Endodermal cell (in vitro differentiated cells): ENCODE data around the gene JAG2. TPM values are rescaled to one million over a fixed set of nuclear protein-coding genes. Genes with fewer than 3 reads are reported as not detected.

ENCODE experiments used
- DNase-seq: peaks from one replicate; pipeline ENCODE4 v3.0.0-alpha.2; 2017
- H3K27ac ChIP-seq: 2 replicates; pipeline ENCODE4 v1.5.1; 2013; ENCODE audit warnings: mild to moderate bottlenecking, low read depth, low read length, moderate library complexity
- H3K27me3 ChIP-seq: 2 replicates; pipeline ENCODE4 v1.6.1; 2013; ENCODE audit warnings: mild to moderate bottlenecking, low read length, moderate library complexity; ENCODE audit not compliant: insufficient read depth, control insufficient read depth, poor library complexity, severe bottlenecking
- H3K36me3 ChIP-seq: 2 replicates; pipeline ENCODE4 v1.7.0; 2013; ENCODE audit warnings: mild to moderate bottlenecking, low read length, moderate library complexity; ENCODE audit not compliant: control insufficient read depth, insufficient read depth
- H3K4me1 ChIP-seq: one replicate; pipeline ENCODE4 v1.7.0; 2013; ENCODE audit warnings: low read length; ENCODE audit not compliant: control insufficient read depth, insufficient read depth
- H3K4me3 ChIP-seq: 2 replicates; pipeline ENCODE4 v1.5.1; 2013; ENCODE audit warnings: mild to moderate bottlenecking, low read length, moderate library complexity
- H3K9ac ChIP-seq: 2 replicates; pipeline ENCODE4 v1.6.1; 2013; ENCODE audit warnings: mild to moderate bottlenecking, low read length, moderate library complexity; ENCODE audit not compliant: poor library complexity, severe bottlenecking; ENCODE audit errors: extremely low read depth
- H3K9me3 ChIP-seq: 2 replicates; pipeline ENCODE4 v1.6.1; 2013; ENCODE audit warnings: mild to moderate bottlenecking, low read length, moderate library complexity; ENCODE audit not compliant: control insufficient read depth
- H3K27ac Mint-ChIP-seq: 2 replicates; pipeline ENCODE4 v1.8.0; 2020; ENCODE audit warnings: mixed read lengths
- H3K27me3 Mint-ChIP-seq: 2 replicates; pipeline ENCODE4 v1.8.0; 2021; ENCODE audit warnings: mild to moderate bottlenecking, mixed read lengths; ENCODE audit not compliant: insufficient read depth
- H3K36me3 Mint-ChIP-seq: 2 replicates; pipeline ENCODE4 v1.8.0; 2020; ENCODE audit warnings: low read depth, mixed read lengths
- H3K4me1 Mint-ChIP-seq: 2 replicates; pipeline ENCODE4 v1.8.0; 2020; ENCODE audit warnings: mixed read lengths
- H3K4me3 Mint-ChIP-seq: 2 replicates; pipeline ENCODE4 v1.8.0; 2020; ENCODE audit warnings: mild to moderate bottlenecking, moderate library complexity, mixed read lengths
- H3K9me3 Mint-ChIP-seq: 2 replicates; pipeline ENCODE4 v1.8.0; 2020; ENCODE audit warnings: mild to moderate bottlenecking, mixed read lengths
- WGBS, 2 experiments: methylation state at CpG; one replicate each; pipeline versions ENCODE4 v1.1.5 to v1.1.7; 2013; ENCODE audit warnings: missing lambda C conversion rate in 2 of 2, mixed read lengths in 1 of 2; ENCODE audit not compliant: insufficient coverage in 1 of 2, insufficient read length in 1 of 2; 5-methylcytosine and 5-hydroxymethylcytosine counted together
- microRNA-seq: library from miRNA; unstranded; fragments of <30 nt; microRNA quantifications from one replicate; pipeline ENCODE4 v1.2.0, GENCODE V29; 2020; ENCODE audit warnings: borderline microRNAs expressed
- total RNA-seq, 2 donors: library from RNA; stranded (reverse); fragmentation: NEBNext Ultra II Directional in 1 of 2; extraction: Animal tissue kit (Norgen Biotek cat#: 25700) in 1 of 2; gene quantifications; 2 replicates in 1 of 2; 3 replicates in 1 of 2; pipeline ENCODE4 v1.2.1, GENCODE V29; 2021
- TF ChIP-seq, protein P1 (sequence below): fragments of 200-600 bp; sonication (generic); conservative IDR thresholded peaks from 2 replicates; pipeline ENCODE4 v1.5.0; 2021; ENCODE audit warnings: antibody characterized with exemption, mild to moderate bottlenecking

Gene JAG2
- total RNA-seq, 2 donors from 2014 or later = 6.4 TPM

DNA sequence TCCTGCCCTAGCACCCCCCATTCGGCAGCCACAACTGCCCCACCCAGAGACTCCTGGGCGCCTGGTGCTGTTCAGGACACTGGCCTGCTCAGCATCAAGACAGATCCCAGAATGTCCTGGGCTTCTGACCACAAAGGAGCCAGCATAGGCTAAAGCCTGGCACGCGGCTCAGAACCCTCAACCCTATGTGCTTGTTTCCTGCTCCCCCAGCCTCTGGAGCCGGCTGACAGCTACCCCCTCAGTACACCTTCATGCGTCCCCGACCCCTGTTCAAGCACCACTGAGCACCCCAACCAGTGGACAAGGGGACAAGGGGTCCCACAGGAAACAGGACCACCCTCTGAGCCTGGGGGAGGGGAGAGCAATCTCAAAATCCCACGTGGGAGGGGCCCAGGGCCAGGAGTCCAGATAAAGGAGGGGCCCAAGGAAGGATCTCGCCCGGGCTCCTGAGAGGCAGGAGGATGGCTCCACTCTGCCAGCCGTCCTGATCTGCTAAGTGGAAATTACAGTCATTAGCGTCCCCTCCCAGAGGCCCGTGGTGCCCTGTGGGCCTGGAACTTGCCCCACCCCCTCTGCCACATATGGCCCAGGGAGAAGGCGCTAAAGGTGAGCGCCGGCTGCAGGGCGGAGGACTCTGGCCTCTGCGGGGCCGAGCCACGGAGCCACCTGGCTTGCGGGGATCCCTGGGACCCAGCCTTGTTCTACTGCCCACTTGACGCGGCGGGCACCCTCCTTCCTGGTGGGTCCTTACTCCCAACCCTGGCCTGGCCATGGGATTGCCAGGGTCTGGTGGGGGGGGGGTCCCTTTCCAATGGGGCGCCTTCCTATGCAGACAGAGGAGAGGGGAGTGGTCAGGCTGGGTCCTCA lies 76.2 kb downstream of the JAG2 start:
- peaks cover 10% of the 10 kb centered on the region for H3K4me1 ChIP-seq
- no peak overlapping the region for H3K9ac ChIP-seq
- no peaks in the 10 kb centered on the region for H3K36me3 ChIP-seq
- DNase-seq = peak; percentile 71
- H3K4me3 Mint-ChIP-seq = peak overlapping the region; percentile 67
- no peaks in the 10 kb centered on the region for H3K9me3 ChIP-seq
- WGBS, 2 experiments = 61 to 72% methylated on average over 15 to 25 of the region's 25 CpGs
- TF ChIP-seq, protein P1, sequence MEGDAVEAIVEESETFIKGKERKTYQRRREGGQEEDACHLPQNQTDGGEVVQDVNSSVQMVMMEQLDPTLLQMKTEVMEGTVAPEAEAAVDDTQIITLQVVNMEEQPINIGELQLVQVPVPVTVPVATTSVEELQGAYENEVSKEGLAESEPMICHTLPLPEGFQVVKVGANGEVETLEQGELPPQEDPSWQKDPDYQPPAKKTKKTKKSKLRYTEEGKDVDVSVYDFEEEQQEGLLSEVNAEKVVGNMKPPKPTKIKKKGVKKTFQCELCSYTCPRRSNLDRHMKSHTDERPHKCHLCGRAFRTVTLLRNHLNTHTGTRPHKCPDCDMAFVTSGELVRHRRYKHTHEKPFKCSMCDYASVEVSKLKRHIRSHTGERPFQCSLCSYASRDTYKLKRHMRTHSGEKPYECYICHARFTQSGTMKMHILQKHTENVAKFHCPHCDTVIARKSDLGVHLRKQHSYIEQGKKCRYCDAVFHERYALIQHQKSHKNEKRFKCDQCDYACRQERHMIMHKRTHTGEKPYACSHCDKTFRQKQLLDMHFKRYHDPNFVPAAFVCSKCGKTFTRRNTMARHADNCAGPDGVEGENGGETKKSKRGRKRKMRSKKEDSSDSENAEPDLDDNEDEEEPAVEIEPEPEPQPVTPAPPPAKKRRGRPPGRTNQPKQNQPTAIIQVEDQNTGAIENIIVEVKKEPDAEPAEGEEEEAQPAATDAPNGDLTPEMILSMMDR = no peak
- H3K27me3 ChIP-seq = peaks cover 32% of the 10 kb centered on the region
- H3K4me1 Mint-ChIP-seq = peaks cover 16% of the 10 kb centered on the region
- H3K9me3 Mint-ChIP-seq = no peaks in the 10 kb centered on the region
- no peak overlapping the region for H3K27ac Mint-ChIP-seq
- peaks cover 43% of the 10 kb centered on the region for H3K27me3 Mint-ChIP-seq
- no peaks in the 10 kb centered on the region for H3K36me3 Mint-ChIP-seq
- no peak overlapping the region for H3K4me3 ChIP-seq
- no peak overlapping the region for H3K27ac ChIP-seq

GRCh38 chr14:105091517-105092170 lies 76.9 kb downstream of the JAG2 start:
- no peak overlapping the region for H3K27ac ChIP-seq

DNA sequence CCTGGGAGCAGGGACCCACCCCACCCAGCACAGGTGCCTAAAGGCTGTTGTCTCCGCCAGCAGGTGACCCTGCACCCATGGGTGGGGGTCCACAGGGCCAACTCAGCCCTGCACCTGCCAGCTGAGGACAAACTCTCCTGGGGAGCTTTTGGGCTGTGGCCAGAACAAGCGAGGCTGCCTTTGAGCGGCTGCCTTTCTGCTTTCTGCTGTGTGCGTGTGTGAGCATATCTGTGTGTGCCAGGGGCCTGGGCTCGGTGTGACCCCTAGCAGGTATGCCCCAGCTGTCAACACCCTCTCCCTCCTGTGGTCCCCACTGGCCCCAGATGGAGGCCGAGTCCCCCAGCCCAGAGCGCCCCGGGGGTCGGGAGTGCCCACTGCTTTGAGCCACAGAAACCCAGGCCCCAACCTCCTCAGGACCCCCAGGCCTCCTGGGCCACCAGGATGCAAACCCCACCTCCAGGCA lies 77.5 kb downstream of the JAG2 start:
- no peak overlapping the region for H3K4me3 Mint-ChIP-seq
- no peak for DNase-seq
- H3K27me3 ChIP-seq = peaks cover 32% of the 10 kb centered on the region
- no peak overlapping the region for H3K27ac Mint-ChIP-seq
- H3K9me3 ChIP-seq = no peaks in the 10 kb centered on the region
- peaks cover 10% of the 10 kb centered on the region for H3K4me1 ChIP-seq
- H3K4me1 Mint-ChIP-seq = peaks cover 18% of the 10 kb centered on the region
- H3K27me3 Mint-ChIP-seq = peaks cover 42% of the 10 kb centered on the region
- H3K36me3 ChIP-seq = no peaks in the 10 kb centered on the region
- no peaks in the 10 kb centered on the region for H3K9me3 Mint-ChIP-seq
- H3K36me3 Mint-ChIP-seq = no peaks in the 10 kb centered on the region
- no peak overlapping the region for H3K27ac ChIP-seq
- WGBS, 2 experiments = 93 to 94% methylated on average over 9 of the region's 9 CpGs
- no peak overlapping the region for H3K9ac ChIP-seq
- TF ChIP-seq, protein P1 = no peak
- no peak overlapping the region for H3K4me3 ChIP-seq

More at GRCh38 chr14:105091517-105092170, 76.9 kb downstream of the JAG2 start:
- no peaks in the 10 kb centered on the region for H3K9me3 ChIP-seq
- Mint-ChIP-seq H3K27me3 (peaks cover 46% of the 10 kb centered on the region), H3K4me3 (peak overlapping the region; percentile 67), H3K4me1 (peaks cover 16% of the 10 kb centered on the region), H3K9me3 (no peaks in the 10 kb centered on the region), H3K36me3 (no peaks in the 10 kb centered on the region), H3K27ac (no peak overlapping the region)
- no peaks in the 10 kb centered on the region for H3K36me3 ChIP-seq
- H3K4me1 ChIP-seq = peaks cover 10% of the 10 kb centered on the region
- H3K9ac ChIP-seq = no peak overlapping the region
- H3K4me3 ChIP-seq = no peak overlapping the region
- 84 to 86% methylated on average over 9 to 19 of the region's 19 CpGs for WGBS, 2 experiments
- peaks cover 32% of the 10 kb centered on the region for H3K27me3 ChIP-seq
- TF ChIP-seq, protein P1 = no peak
- peak; percentile 48 for DNase-seq

Small RNA genes within 50 kb of the gene (microRNA-seq; reads per million reads assigned to microRNA genes)
- gene MIR6765 = not detected

Other genes starting within 250 kb of the JAG2 start
- not detected for gene PLD4, start 243.9 kb downstream of the JAG2 start, total RNA-seq
- gene AHNAK2, start 190.4 kb downstream of the JAG2 start, total RNA-seq = 1 to 10 TPM in 1 of 2 donors, under 1 TPM in 1; 0.93 to 2.2 TPM
- gene CLBA1, start 183.0 kb downstream of the JAG2 start, total RNA-seq = 10 to 100 TPM; 11.2 to 12.5 TPM
- gene CDCA4, start 147.7 kb downstream of the JAG2 start, total RNA-seq = 10 to 100 TPM; 46.6 to 65.1 TPM
- gene GPR132, start 103.3 kb downstream of the JAG2 start, total RNA-seq = 1 to 10 TPM in 1 of 2 donors, under 1 TPM in 1; 0.27 to 3.3 TPM
- gene NUDT14, start 12.5 kb upstream of the JAG2 start, total RNA-seq = 10 to 100 TPM; 43.4 to 59.5 TPM
- 10 to 100 TPM; 21.8 to 26.9 TPM for gene BTBD6, start 79.8 kb upstream of the JAG2 start, total RNA-seq
- gene BRF1, start 132.2 kb upstream of the JAG2 start, total RNA-seq = 10 to 100 TPM; 37.0 to 44.5 TPM
- gene PACS2, start 146.0 kb upstream of the JAG2 start, total RNA-seq = 100 to 1,000 TPM; 117 to 121 TPM
- 1 to 10 TPM; 1.9 to 3.5 TPM for gene TEX22, start 229.8 kb upstream of the JAG2 start, total RNA-seq